CD4-positive, alpha-beta T cell (primary cell): ENCODE results near the gene C11orf21. TPM values are rescaled to one million over a fixed set of nuclear protein-coding genes. Genes with fewer than 3 reads are reported as not detected.

Experiments
- ATAC-seq: fragments of 200-7000 bp; cut with Tn5 transposase; one replicate; pipeline ENCODE4 v1.10.0; 2022; ENCODE audit warnings: mild to moderate bottlenecking; ENCODE audit not compliant: poor library complexity
- CTCF ChIA-PET: fragments of 350-600 bp; sonication (Branson Sonifier 250); formaldehyde crosslinking; loops from one replicate; lab custom pipeline; 2021; ENCODE audit warnings: antibody characterized with exemption, inconsistent platforms; lab: Charles Lee
- POLR2A ChIA-PET: fragments of 350-600 bp; sonication (Branson Sonifier 250); formaldehyde crosslinking; loops from one replicate; lab custom pipeline; 2021; ENCODE audit warnings: antibody characterized with exemption, inconsistent platforms; lab: Charles Lee
- DNase-seq, 14 experiments: peaks; one replicate each; pipeline ENCODE4 v3.0.0-alpha.2; 2013 to 2020; ENCODE audit warnings: mixed read lengths in 2 of 14
- H3K27ac ChIP-seq, 2 donors: one replicate each; pipeline versions ENCODE4 v1.5.1 to v1.7.0; 2013; ENCODE audit warnings: low read length in 2 of 2, low read depth in 1 of 2, mild to moderate bottlenecking in 1 of 2
- H3K27me3 ChIP-seq, 2 experiments: 1 replicate in 1 of 2; 2 replicates in 1 of 2; pipeline versions ENCODE4 v1.6.1 to v1.7.0; 2013; ENCODE audit warnings: low read length in 2 of 2, control low read depth in 1 of 2, mild to moderate bottlenecking in 1 of 2, moderate library complexity in 1 of 2; ENCODE audit not compliant: insufficient read depth in 2 of 2, control insufficient read depth in 1 of 2
- H3K36me3 ChIP-seq: one replicate; pipeline ENCODE4 v1.6.1; 2013; ENCODE audit warnings: low read length, control low read depth; ENCODE audit not compliant: insufficient read depth
- H3K4me1 ChIP-seq: one replicate; pipeline ENCODE4 v1.6.1; 2013; ENCODE audit warnings: low read length, control low read depth; ENCODE audit not compliant: insufficient read depth
- H3K4me3 ChIP-seq: one replicate; pipeline ENCODE4 v1.5.1; 2013; ENCODE audit warnings: mild to moderate bottlenecking, low read length, moderate library complexity
- H3K9me3 ChIP-seq, 2 experiments: 1 replicate in 1 of 2; 2 replicates in 1 of 2; pipeline versions ENCODE4 v1.6.1 to v1.7.0; 2013; ENCODE audit warnings: low read length in 2 of 2, mild to moderate bottlenecking in 2 of 2, control low read depth in 1 of 2, moderate library complexity in 1 of 2; ENCODE audit not compliant: control insufficient read depth in 1 of 2, insufficient read depth in 1 of 2
- H3K27ac Mint-ChIP-seq: one replicate; pipeline ENCODE4 v1.8.0; 2020; ENCODE audit warnings: mixed read lengths
- H3K27me3 Mint-ChIP-seq: one replicate; pipeline ENCODE4 v1.8.0; 2021; ENCODE audit warnings: mixed read lengths
- H3K36me3 Mint-ChIP-seq: one replicate; pipeline ENCODE4 v1.8.0; 2021; ENCODE audit warnings: low read depth, mixed read lengths
- H3K4me1 Mint-ChIP-seq: one replicate; pipeline ENCODE4 v1.8.0; 2021; ENCODE audit warnings: low read depth, mixed read lengths
- H3K4me3 Mint-ChIP-seq: one replicate; pipeline ENCODE4 v1.8.0; 2020; ENCODE audit warnings: mild to moderate bottlenecking, mixed read lengths
- H3K9me3 Mint-ChIP-seq: one replicate; pipeline ENCODE4 v1.8.0; 2020; ENCODE audit warnings: mixed read lengths
- CTCF ChIP-seq: fragments of 200-600 bp; IDR thresholded peaks from one replicate; pipeline ENCODE4 v1.8.0; 2022; ENCODE audit warnings: antibody characterized with exemption, mild to moderate bottlenecking
- intact Hi-C, 2 experiments: fragments of 100-400 bp; cut with DNase I in 1 of 2; cut with micrococcal nuclease in 1 of 2; formaldehyde crosslinking; loops; one replicate each; pipeline versions ENCODE4 v1.15.1 to v1.9.0; 2023 to 2025; cut with DNase I, micrococcal nuclease
- total RNA-seq, 174 experiments: library from RNA in 2 of 174; stranded (reverse) in 2 of 174; gene quantifications; one replicate each; pipeline ENCODE4 v1.2.3 and lab custom pipeline; 2021 to 2026

C11orf21 gene
- total RNA-seq, 2 experiments from 2014 or later, result 71.2 to 71.7 TPM

- Mint-ChIP-seq H3K27ac (peak overlapping the region; percentile 94), H3K9me3 (no peaks in the 10 kb centered on the region), H3K4me1 (peaks cover 71% of the 10 kb centered on the region), H3K27me3 (no peaks in the 10 kb centered on the region), H3K36me3 (peaks cover 20% of the 10 kb centered on the region), H3K4me3 (peak overlapping the region; percentile 96)
- Histone ChIP-seq H3K4me3 (peak overlapping the region; percentile 67), H3K9me3 (no peaks in the 10 kb centered on the region), H3K27me3 (no peaks in the 10 kb centered on the region), H3K27ac (peak overlapping the region; percentile 69 to 78), H3K4me1 (peaks cover 80% of the 10 kb centered on the region), H3K36me3 (peaks cover 33% of the 10 kb centered on the region)
- intact Hi-C loops, result loop anchor here (5.0 to 10.0 kb wide), 4 partner anchors 75 to 585 kb away; partner anchors contain the start of genes CD81 (in 1 of the 2), CDKN1C (in 1 of the 2) and TSSC4 (in 1 of the 2)
- CTCF ChIA-PET, result interaction anchor here (1.3 to 6.4 kb wide), 2 partner anchors 98 to 118 kb away, joined by 6 to 89 read pairs; partner anchors contain the start of gene TSSC4
- ATAC-seq, result peak; percentile 44
- TF ChIP-seq CTCF, result peak; percentile 15
- DNase-seq, result peak in 5 of 14 experiments; percentile 19 to 56 (median 55)
- POLR2A ChIA-PET, result interaction anchor here (1.3 to 5.5 kb wide), 8 partner anchors 8 to 144 kb away, joined by 3 to 36 read pairs (median 4); partner anchors contain the start of genes ASCL2, CD81 and TSSC4
Observed at GRCh38 chr11:2302306-2302895, 683 bp upstream of the C11orf21 start.

GRCh38 chr11:2300936-2301630, 635 bp downstream of the C11orf21 start:
- Mint-ChIP-seq H3K27me3 (no peaks in the 10 kb centered on the region), H3K4me1 (peaks cover 67% of the 10 kb centered on the region), H3K9me3 (no peaks in the 10 kb centered on the region), H3K27ac (peak overlapping the region; percentile 94), H3K4me3 (peak overlapping the region; percentile 96), H3K36me3 (peaks cover 23% of the 10 kb centered on the region)
- peaks cover 44% of the 10 kb centered on the region for H3K36me3 ChIP-seq
- peaks cover 67% of the 10 kb centered on the region for H3K4me1 ChIP-seq
- H3K9me3 ChIP-seq, result no peaks in the 10 kb centered on the region
- ChIA-PET POLR2A (interaction anchor here (1.1 to 5.5 kb wide), 6 partner anchors 15 to 145 kb away, joined by 3 to 36 read pairs (median 6); partner anchors contain the start of genes CD81 and TSSC4), CTCF (interaction anchor here (1.3 to 6.4 kb wide), 2 partner anchors 99 to 119 kb away, joined by 6 to 89 read pairs; partner anchors contain the start of gene TSSC4)
- intact Hi-C loops, result loop anchor here (5.0 to 10.0 kb wide), 4 partner anchors 76 to 586 kb away; partner anchors contain the start of genes CD81 (in 1 of the 2), CDKN1C (in 1 of the 2) and TSSC4 (in 1 of the 2)
- H3K27me3 ChIP-seq, result no peaks in the 10 kb centered on the region
- peak; percentile 15 for ATAC-seq
- DNase-seq, result peak in 4 of 14 experiments; percentile 27 to 40 (median 35)
- peak overlapping the region; percentile 69 to 78 for H3K27ac ChIP-seq
- no peak for TF ChIP-seq CTCF
- peak overlapping the region; percentile 67 for H3K4me3 ChIP-seq

- POLR2A ChIA-PET, result interaction anchor here (3.3 to 5.5 kb wide), 2 partner anchors 77 to 100 kb away, joined by 24 to 36 read pairs; partner anchors contain the start of genes CD81 and TSSC4
- Mint-ChIP-seq H3K4me3 (peak overlapping the region; percentile 96), H3K4me1 (peaks cover 60% of the 10 kb centered on the region), H3K36me3 (peaks cover 23% of the 10 kb centered on the region), H3K9me3 (no peaks in the 10 kb centered on the region), H3K27me3 (no peaks in the 10 kb centered on the region), H3K27ac (peak overlapping the region; percentile 94)
- H3K27ac ChIP-seq, result peak overlapping the region; percentile 69 to 78
- peak overlapping the region; percentile 67 for H3K4me3 ChIP-seq
- CTCF ChIA-PET, result interaction anchor here (6.4 kb wide), 1 partner anchor 120 kb away, joined by 89 read pairs; no protein-coding TSS in a partner anchor
- DNase-seq (peak in 4 of 14 experiments; percentile 29 to 48 (median 34)), ATAC-seq (no peak)
- H3K36me3 ChIP-seq, result peaks cover 44% of the 10 kb centered on the region
- no peaks in the 10 kb centered on the region for H3K9me3 ChIP-seq
- intact Hi-C loops, result loop anchor here (5.0 to 10.0 kb wide), 4 partner anchors 77 to 587 kb away; partner anchors contain the start of genes CD81 (in 1 of the 2), CDKN1C (in 1 of the 2) and TSSC4 (in 1 of the 2)
- H3K27me3 ChIP-seq, result no peaks in the 10 kb centered on the region
- TF ChIP-seq CTCF, result no peak
- peaks cover 60% of the 10 kb centered on the region for H3K4me1 ChIP-seq
Observed at GRCh38 chr11:2300290-2300935, 1.3 kb downstream of the C11orf21 start.
